MM.1S (cell line): ENCODE data around the gene NPAT.

Experiments used
- EZH2 ChIP-seq: fragments of 300-600 bp; sonication (generic); optimal IDR thresholded peaks from 2 replicates; pipeline ENCODE3; 2017; ENCODE audit warnings: low read depth, mild to moderate bottlenecking, antibody characterized with exemption, low read length, mixed read lengths
- EZH2phosphoT487 ChIP-seq: fragments of 300-600 bp; sonication (generic); IDR thresholded peaks from 2 replicates; pipeline ENCODE4 v1.6.1; 2018; ENCODE audit warnings: antibody characterized with exemption, low read length
- TF ChIP-seq, protein P1 (sequence below): fragments of 300-600 bp; sonication (generic); IDR thresholded peaks from 2 replicates; pipeline ENCODE4 v1.5.1; 2016; ENCODE audit warnings: antibody characterized with exemption, low read length, mixed read lengths

GRCh38 chr11:108131993-108132392 is 90.4 kb downstream of the NPAT start:
- TF ChIP-seq, protein P1, sequence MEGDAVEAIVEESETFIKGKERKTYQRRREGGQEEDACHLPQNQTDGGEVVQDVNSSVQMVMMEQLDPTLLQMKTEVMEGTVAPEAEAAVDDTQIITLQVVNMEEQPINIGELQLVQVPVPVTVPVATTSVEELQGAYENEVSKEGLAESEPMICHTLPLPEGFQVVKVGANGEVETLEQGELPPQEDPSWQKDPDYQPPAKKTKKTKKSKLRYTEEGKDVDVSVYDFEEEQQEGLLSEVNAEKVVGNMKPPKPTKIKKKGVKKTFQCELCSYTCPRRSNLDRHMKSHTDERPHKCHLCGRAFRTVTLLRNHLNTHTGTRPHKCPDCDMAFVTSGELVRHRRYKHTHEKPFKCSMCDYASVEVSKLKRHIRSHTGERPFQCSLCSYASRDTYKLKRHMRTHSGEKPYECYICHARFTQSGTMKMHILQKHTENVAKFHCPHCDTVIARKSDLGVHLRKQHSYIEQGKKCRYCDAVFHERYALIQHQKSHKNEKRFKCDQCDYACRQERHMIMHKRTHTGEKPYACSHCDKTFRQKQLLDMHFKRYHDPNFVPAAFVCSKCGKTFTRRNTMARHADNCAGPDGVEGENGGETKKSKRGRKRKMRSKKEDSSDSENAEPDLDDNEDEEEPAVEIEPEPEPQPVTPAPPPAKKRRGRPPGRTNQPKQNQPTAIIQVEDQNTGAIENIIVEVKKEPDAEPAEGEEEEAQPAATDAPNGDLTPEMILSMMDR: no peak
- TF ChIP-seq EZH2: no peak
- TF ChIP-seq EZH2phosphoT487: no peak
